ENCODE measurements around the gene FUBP1.
A peak's percentile ranks its signal among the peaks of the same experiment; 100 is the strongest.

Gene FUBP1

DNA sequence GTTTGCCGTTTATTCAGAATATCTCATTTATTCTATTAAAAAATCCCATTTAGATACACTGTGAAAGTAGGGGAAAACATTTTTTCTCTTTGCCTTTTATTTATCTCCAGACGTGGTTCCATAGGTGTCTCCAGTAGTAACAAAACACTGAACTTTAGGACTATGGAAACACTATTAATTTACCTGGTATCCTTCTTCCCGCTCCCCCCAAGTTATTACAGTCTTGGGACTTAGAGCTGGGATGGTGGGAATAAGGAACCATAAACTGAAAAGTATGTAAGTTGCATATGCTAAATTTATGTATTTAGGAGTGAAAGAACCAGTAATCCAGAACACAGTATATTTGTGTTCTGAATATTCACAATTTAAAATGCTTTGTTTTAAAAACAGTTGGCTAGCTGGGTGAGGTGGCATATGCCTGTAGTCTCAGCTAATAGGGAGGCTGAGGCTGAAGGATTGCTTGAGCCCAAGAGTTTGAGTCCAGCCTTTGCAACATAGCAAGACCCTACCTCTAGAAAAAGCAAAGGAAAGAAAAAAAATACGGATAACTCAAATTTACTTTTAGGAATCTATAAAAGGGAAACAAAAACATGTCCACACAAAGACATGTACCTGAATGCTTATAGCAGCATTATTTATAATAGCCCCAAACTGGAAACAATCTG is 28.9 kb upstream of the FUBP1 start:
- H3K4me3 ChIP-seq (ENCODE audit: low read length), result peak overlapping the region; percentile 35; the same call in 1 of the 2 replicates

DNA sequence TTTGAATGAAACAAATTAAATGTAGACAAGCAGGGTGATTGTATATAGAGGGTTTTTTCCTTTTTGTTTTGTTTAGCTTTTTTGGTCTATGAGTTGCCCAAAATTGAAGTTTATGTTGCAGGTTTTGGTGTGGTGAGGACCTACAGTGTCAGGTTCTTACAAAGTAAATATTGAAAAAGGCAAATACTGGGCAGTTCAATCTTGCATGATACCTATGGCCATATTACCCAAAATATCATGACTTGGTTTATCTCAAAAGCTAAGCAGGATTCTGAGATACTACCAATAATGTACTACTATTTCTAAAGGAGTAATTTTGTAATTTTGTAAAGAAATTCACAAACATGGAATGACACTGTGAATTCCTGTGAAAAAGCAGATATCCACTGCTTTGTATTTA is 27.6 kb upstream of the FUBP1 start:
- peak overlapping the region; percentile 68 for H3K4me3 ChIP-seq (ENCODE audit: low read length)
- TF ChIP-seq, protein P1, sequence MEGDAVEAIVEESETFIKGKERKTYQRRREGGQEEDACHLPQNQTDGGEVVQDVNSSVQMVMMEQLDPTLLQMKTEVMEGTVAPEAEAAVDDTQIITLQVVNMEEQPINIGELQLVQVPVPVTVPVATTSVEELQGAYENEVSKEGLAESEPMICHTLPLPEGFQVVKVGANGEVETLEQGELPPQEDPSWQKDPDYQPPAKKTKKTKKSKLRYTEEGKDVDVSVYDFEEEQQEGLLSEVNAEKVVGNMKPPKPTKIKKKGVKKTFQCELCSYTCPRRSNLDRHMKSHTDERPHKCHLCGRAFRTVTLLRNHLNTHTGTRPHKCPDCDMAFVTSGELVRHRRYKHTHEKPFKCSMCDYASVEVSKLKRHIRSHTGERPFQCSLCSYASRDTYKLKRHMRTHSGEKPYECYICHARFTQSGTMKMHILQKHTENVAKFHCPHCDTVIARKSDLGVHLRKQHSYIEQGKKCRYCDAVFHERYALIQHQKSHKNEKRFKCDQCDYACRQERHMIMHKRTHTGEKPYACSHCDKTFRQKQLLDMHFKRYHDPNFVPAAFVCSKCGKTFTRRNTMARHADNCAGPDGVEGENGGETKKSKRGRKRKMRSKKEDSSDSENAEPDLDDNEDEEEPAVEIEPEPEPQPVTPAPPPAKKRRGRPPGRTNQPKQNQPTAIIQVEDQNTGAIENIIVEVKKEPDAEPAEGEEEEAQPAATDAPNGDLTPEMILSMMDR (conservative IDR thresholded peaks at IDR 0.05; ENCODE audit: low read length), result no peak
- no peak for DNase-seq (ENCODE audit: low read depth)

More for the DNA sequence above, 28.9 kb upstream of the FUBP1 start:
- TF ChIP-seq, protein P1 (conservative IDR thresholded peaks at IDR 0.05; ENCODE audit: low read length), result no peak
- DNase-seq (ENCODE audit: low read depth), result no peak

DNA sequence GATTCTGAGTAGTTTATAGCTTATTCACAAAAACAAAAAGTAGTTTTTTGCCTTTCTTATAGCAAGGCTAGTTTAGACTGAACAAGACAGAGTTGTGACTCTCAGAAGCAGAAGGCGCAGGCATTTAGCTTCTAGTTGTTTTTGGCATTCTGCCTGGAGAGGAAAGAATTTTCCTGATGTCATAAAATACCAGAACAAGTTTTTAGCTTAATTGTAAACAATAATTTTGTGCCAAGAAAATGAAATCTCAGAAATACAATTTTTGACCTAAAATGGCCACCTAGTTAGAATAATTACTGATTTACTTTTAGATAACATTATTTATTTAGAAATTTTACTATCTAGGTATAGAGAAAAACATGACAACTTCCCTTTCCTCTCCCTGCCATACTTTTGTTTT is 26.9 kb upstream of the FUBP1 start:
- peak overlapping the region; percentile 68 for H3K4me3 ChIP-seq (ENCODE audit: low read length)
- peak; percentile 90 for DNase-seq (ENCODE audit: low read depth)
- TF ChIP-seq, protein P1 (conservative IDR thresholded peaks at IDR 0.05; ENCODE audit: low read length), result no peak

DNA sequence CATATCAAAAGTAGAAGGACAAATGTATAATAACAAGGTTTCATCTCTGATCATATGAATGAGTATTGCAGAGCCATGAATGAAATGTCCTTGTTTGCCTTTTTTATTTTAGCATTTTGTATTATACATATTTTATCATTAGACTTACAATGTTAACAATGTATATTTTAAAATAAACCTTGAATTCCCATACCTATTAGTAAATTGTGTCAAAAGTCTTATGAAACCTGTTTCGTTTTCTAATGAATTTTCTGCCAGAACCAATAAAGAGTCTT is 26.5 kb upstream of the FUBP1 start:
- H3K4me3 ChIP-seq (ENCODE audit: low read length), result peak overlapping the region; percentile 68
- DNase-seq (ENCODE audit: low read depth), result no peak
- TF ChIP-seq, protein P1 (conservative IDR thresholded peaks at IDR 0.05; ENCODE audit: low read length), result no peak

DNA sequence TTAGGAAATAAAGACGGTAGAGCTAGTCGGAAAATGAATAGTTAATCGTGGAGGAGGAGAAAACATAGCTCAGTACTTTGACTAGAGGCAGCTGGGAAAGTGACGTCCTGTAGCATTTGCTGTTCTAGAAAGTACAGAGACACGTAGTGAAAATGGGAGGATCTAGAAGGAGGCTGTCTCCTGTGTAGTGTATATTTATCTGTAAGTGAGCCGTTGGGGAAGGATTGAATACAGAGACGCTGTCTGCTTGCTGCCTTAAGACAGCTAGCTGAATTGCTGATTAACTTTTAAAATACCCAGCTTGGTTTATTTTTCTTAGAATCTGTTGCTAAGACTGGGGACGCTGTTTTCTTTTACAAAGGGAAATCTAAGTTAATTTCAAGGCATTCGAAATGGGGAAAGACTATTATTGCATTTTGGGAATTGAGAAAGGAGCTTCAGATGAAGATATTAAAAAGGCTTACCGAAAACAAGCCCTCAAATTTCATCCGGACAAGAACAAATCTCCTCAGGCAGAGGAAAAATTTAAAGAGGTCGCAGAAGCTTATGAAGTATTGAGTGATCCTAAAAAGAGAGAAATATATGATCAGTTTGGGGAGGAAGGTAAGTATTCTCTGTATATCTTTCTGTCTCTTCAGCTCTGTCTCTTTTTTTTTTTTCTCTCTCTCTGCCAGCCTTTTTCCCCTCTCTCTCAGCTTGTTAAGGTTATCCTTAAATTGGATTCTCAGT is 26.0 kb upstream of the FUBP1 start, which contains the start of gene DNAJB4:
TSS of gene DNAJB4 (plus strand) at position 221 of the 729 bp plus-strand sequence. CDS start at position 393, 172 bp downstream.
- TF ChIP-seq, protein P1 (conservative IDR thresholded peaks at IDR 0.05; ENCODE audit: low read length), result no peak
- peak within 1 kb of the TSS; percentile 68 for H3K4me3 ChIP-seq (ENCODE audit: low read length)
- peak; percentile 96 for DNase-seq (ENCODE audit: low read depth)

DNA sequence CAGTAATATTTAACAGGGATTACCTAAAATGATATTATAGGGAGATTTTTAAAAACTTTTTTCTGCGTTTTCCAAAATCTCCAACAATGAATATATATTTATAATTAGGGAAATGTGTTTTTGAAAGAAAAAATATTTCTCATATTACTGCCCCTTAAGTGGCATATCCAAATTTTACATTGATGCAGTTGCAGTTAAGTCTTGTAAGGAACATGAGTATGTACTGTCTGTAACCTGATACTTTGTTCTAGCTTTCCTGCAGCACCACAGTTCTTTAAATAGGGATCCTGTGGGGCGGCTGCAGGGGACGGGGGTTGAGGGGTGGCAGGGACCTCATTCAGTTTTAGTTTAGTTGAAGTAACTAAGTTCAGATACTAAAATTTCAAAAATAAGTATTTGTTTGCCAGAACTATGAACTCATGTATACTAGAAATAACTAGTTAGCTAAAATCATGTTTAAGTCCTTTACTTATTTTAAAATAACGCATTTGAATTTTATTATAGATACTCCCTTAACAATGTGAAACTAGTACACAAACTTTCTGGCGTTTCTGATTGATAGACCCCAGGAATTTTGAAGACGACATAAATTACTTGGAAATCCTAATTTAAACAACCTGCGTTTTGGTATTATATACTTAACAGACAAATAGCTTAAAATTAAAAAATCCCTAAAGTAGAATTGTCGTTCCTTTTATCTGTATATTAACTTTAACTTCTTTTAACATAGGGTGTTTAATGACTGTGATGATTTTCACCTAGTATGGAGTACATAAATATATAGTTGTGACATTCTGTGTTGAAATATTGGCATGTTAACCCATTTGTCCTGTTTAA is 25.2 kb upstream of the FUBP1 start:
- DNase-seq (ENCODE audit: low read depth), result peak; percentile 64
- peak overlapping the region; percentile 68 for H3K4me3 ChIP-seq (ENCODE audit: low read length)
- TF ChIP-seq, protein P1 (conservative IDR thresholded peaks at IDR 0.05; ENCODE audit: low read length), result no peak
